Left ventricle myocardium inferior (tissue), 1 donor: ENCODE measurements around the gene OGA. TPM values are rescaled to one million over a fixed set of nuclear protein-coding genes. Genes with fewer than 3 reads are reported as not detected.
A peak's percentile ranks its signal among the peaks of the same experiment; 100 is the strongest.

Source experiments
- DNase-seq: peaks from one replicate; pipeline ENCODE4 v3.0.0-alpha.2; 2020
- H3K27ac ChIP-seq: fragments of 200-600 bp; replicated peaks from 2 replicates; pipeline ENCODE4 v1.8.0; 2021
- H3K27me3 ChIP-seq: fragments of 200-600 bp; 2 replicates; pipeline ENCODE4 v1.8.0; 2021; ENCODE audit warnings: low read depth
- H3K36me3 ChIP-seq: fragments of 200-600 bp; 2 replicates; pipeline ENCODE4 v1.8.0; 2021
- H3K4me1 ChIP-seq: fragments of 200-600 bp; 2 replicates; pipeline ENCODE4 v1.8.0; 2021
- H3K4me3 ChIP-seq: fragments of 200-600 bp; 2 replicates; pipeline ENCODE4 v1.8.0; 2021; ENCODE audit warnings: mild to moderate bottlenecking, moderate library complexity
- H3K9me3 ChIP-seq: fragments of 200-600 bp; replicated peaks from 2 replicates; pipeline ENCODE4 v1.8.0; 2021
- intact Hi-C: fragments of 100-400 bp; cut with micrococcal nuclease; formaldehyde crosslinking; loops from one replicate; pipeline ENCODE4 v1.11.0; 2022
- total RNA-seq: library from RNA; stranded (reverse); fragmentation: NEBNext Ultra II Directional; extraction: Animal tissue kit (Norgen Biotek cat#: 25700); gene quantifications from one replicate; pipeline ENCODE4 v1.2.1, GENCODE V29; 2021
- TF ChIP-seq, protein P1 (sequence below): fragments of 200-600 bp; IDR thresholded peaks from 2 replicates; pipeline ENCODE4 v1.8.0; 2021; ENCODE audit warnings: antibody characterized with exemption, mild to moderate bottlenecking, borderline replicate concordance
- donor health status: DM: no; HTN: yes; CAD: no; lungs with severe emphysema.

OGA gene
- total RNA-seq, 1 donor from 2014 or later = 96.3 TPM

DNA sequence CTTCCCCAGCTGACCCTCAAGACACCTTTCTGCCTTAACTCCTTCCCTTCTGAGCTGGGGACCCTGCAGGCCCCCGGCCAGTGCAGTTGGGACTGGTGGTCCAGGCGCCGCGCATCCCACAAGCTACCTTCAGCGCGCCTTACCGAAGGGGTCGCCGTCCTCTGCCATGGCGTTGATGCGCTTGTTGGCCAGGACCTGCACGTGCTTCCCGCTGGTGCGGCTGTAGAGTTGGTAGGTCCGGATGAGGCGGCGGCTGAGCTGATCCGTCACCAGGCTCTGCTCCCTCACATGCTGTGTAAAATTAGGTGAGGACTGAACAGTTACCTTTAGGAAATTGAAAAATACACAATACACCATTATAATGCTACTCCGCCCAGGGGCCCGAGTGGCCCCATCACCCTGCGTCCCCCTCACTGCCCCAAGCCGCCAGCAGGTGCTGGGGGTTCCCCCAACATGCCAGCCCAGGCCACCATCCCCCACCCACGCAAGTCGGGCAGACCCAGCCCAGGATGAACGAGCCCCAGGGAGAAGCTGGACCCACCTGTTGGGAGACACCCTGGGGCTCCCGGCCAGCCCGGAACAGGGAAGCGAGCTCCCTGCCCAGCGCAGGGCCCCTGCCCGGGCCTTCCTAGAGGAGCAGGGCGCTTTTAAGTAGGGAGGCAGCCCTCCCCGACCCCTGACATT, 43.5 kb downstream of the OGA start:
- no peaks in the 10 kb centered on the region for H3K9me3 ChIP-seq
- H3K27me3 ChIP-seq = peaks cover 100% of the 10 kb centered on the region
- TF ChIP-seq, protein P1, sequence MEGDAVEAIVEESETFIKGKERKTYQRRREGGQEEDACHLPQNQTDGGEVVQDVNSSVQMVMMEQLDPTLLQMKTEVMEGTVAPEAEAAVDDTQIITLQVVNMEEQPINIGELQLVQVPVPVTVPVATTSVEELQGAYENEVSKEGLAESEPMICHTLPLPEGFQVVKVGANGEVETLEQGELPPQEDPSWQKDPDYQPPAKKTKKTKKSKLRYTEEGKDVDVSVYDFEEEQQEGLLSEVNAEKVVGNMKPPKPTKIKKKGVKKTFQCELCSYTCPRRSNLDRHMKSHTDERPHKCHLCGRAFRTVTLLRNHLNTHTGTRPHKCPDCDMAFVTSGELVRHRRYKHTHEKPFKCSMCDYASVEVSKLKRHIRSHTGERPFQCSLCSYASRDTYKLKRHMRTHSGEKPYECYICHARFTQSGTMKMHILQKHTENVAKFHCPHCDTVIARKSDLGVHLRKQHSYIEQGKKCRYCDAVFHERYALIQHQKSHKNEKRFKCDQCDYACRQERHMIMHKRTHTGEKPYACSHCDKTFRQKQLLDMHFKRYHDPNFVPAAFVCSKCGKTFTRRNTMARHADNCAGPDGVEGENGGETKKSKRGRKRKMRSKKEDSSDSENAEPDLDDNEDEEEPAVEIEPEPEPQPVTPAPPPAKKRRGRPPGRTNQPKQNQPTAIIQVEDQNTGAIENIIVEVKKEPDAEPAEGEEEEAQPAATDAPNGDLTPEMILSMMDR = no peak
- peak overlapping the region; percentile 50 for H3K4me3 ChIP-seq
- intact Hi-C loops = no loop called here
- H3K36me3 ChIP-seq = no peaks in the 10 kb centered on the region
- H3K27ac ChIP-seq = no peak overlapping the region
- peaks cover 33% of the 10 kb centered on the region for H3K4me1 ChIP-seq
- DNase-seq = no peak

DNA sequence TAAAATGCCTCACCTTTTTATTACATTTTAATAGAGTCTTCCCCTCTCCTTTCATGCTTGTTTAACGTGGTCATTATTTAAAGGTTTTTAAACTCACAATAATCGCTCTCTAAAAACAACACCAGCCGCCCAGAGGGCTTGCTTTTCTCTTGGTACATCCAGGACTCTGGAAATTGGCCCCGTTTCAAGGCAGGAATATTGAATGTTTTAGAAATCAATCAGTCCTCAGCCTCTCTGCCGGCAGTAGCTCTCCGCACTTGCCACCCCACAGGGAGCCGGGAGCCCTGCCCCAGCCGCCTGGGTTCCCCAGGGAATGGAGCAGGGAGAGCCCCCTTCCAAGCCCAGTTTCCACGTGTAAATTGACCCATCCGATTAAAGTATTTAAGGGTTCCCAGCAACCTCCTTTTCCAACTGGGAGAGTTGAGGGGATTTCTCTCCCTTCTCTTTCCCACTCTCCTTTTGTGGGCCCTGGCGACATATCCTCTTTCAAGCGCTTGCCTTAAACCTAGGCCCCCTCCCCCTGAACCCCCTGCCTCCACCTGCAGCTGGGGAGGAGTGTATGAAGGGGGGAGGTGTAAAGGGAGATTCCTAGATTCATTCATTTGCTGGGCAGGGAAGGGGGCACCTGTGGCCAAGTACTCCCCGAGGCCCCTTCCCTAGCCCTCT, 44.2 kb downstream of the OGA start:
- H3K36me3 ChIP-seq = no peaks in the 10 kb centered on the region
- H3K4me3 ChIP-seq = no peak overlapping the region
- H3K27ac ChIP-seq = no peak overlapping the region
- TF ChIP-seq, protein P1 = no peak
- H3K27me3 ChIP-seq = peaks cover 100% of the 10 kb centered on the region
- H3K4me1 ChIP-seq = peaks cover 27% of the 10 kb centered on the region
- no peaks in the 10 kb centered on the region for H3K9me3 ChIP-seq
- intact Hi-C loops = no loop called here
- no peak for DNase-seq

DNA sequence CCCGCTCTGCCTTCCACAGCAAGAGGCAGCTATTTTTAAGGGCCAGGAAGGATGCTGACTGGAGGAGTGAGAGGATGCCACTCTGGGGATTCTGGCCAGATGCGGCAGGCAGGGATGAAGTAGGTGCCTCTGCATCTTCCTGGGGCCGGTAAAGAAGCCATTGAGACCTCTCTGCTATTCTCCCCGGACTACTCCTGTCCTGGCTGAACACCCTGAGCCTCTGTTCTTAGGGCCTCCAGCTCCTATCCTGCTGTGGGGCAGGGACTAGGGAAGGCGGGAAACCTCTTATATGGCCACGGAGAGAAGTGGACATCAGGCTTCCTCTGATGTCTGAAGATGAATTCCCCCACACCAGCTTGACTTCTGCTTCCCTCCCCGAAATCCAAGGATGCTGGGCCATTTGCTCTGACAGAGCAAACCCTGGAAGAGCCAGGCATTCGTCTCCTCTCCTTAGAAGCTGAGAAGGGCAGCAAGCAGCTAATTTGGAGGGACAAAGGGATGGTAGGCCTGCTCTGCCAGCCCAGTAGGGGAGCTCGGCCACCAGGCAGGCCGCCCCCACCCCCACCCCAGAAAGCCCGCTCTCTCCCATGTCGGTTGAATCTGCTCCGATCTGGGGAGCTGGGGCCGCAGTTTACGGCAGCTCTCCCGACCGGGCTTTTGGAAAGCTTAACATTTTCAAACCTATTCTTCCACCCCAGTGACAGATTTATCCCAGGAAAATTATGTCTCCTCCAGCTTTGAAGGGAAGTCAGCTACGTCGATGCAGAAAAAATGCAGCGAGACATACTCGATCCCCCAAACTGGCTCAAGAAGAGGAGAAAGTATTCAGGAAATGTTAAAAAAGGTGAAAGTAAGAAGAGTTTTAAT, 45.1 kb downstream of the OGA start:
- intact Hi-C loops = no loop called here
- Histone ChIP-seq H3K9me3 (no peaks in the 10 kb centered on the region), H3K36me3 (no peaks in the 10 kb centered on the region), H3K4me3 (no peak overlapping the region), H3K27me3 (peaks cover 100% of the 10 kb centered on the region), H3K4me1 (peaks cover 19% of the 10 kb centered on the region), H3K27ac (no peak overlapping the region)
- TF ChIP-seq, protein P1 = no peak
- DNase-seq = no peak

DNA sequence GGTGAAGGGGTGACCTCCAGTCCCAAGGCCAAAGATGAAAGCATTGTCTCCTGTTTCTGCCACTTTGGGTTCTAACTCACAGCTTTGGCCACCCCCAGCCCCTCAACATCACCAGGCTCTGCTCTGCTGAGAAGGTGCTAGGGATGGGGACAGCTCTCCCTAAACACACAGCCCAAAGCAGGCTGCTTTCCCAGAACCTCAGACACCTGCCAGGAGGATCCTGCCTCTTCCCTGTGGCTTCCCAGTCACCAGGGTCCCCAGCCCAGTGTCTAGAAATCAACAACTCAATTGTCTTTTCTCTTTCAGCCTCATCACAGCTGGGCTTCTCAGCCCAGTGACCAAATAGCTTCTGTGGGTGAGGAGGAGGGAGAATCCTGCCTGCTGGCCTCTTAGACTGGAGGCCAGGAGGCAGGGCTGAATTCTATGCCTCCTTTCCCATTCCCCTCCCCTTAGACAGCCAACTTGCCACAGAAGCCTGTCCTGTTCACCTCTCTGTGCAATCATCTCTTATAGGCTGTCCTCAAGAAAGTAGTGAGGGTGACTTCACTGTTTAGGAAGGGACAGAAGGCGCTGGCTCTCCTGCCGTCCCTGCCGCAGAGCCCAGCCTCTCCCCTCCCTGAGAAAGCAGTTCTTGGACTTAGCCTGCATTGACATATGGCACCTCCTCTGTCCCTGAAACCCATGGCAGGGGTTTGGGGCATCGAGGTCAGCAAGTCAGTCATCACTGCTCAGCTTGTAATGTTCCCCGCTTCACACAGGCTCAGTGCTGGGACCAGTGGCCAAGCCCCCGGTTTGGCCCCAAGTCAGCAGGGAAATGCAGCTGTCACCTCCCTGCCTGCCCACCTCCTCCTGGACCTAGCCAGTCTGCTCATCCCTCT, 46.0 kb downstream of the OGA start:
- Histone ChIP-seq H3K9me3 (no peaks in the 10 kb centered on the region), H3K36me3 (no peaks in the 10 kb centered on the region), H3K27ac (no peak overlapping the region), H3K4me1 (peaks cover 19% of the 10 kb centered on the region), H3K4me3 (no peak overlapping the region), H3K27me3 (peaks cover 100% of the 10 kb centered on the region)
- TF ChIP-seq, protein P1 = no peak
- DNase-seq = no peak
- intact Hi-C loops = no loop called here

DNA sequence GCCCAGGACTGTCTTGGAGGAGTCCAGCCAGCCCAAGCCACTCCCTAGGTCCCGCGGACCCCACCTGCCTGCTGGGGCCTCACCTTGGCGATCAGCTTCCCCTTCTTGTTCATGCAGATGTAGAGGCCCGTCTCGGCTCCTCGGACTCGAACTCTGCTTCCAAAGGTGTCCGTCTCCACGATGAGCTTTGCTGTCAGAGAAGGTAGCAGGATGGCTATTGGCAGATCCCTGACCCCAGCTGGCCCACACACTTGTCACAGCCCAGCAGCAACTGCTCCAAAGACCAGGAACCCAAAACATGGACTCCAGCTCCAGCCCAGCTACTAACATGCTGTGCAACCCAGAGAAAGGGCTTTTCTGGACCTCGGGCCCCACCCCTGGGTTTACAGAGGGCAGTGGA, 46.9 kb downstream of the OGA start:
- Histone ChIP-seq H3K27ac (no peak overlapping the region), H3K4me1 (peaks cover 17% of the 10 kb centered on the region), H3K27me3 (peaks cover 99% of the 10 kb centered on the region), H3K4me3 (no peak overlapping the region), H3K9me3 (no peaks in the 10 kb centered on the region), H3K36me3 (no peaks in the 10 kb centered on the region)
- intact Hi-C loops = no loop called here
- no peak for DNase-seq
- TF ChIP-seq, protein P1 = no peak
